Upper lobe of left lung (tissue), 4 donors: ENCODE results near the gene TEX35.

Experiments
- EP300 ChIP-seq, 4 donors: sonication (generic); formaldehyde crosslinking; IDR thresholded peaks; one replicate each; pipeline ENCODE4 v1.5.1; 2017; ENCODE audit warnings: antibody characterized with exemption in 4 of 4, control low read depth in 2 of 4
- TF ChIP-seq, protein P1 (sequence below), 6 experiments: fragments of 450-650 bp in 4 of 6; fragments of 200-600 bp in 2 of 6; sonication (generic) in 2 of 6; IDR thresholded peaks; one replicate each; pipeline ENCODE4 v1.5.1; 2016 to 2019; ENCODE audit warnings: antibody characterized with exemption in 6 of 6

DNA sequence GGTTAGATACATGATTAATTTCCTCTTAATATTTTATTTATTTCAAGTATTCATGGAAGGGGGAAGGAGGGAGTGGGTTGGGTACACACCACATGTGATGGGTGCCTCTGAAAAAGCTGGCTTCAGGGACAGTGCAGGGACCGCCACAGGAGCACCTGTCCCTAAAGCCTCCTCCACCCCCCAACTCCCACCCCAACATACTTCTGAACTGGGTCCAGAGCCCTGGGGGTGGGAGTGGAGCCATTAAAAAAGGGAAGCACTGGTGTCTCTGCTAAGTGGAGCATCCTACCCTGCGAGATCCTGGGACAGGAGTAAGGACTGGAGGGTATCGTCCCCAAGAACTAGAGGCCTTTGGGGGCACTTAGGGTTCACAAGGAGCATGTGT is 10.6 kb upstream of the TEX35 start:
- TF ChIP-seq, protein P1, sequence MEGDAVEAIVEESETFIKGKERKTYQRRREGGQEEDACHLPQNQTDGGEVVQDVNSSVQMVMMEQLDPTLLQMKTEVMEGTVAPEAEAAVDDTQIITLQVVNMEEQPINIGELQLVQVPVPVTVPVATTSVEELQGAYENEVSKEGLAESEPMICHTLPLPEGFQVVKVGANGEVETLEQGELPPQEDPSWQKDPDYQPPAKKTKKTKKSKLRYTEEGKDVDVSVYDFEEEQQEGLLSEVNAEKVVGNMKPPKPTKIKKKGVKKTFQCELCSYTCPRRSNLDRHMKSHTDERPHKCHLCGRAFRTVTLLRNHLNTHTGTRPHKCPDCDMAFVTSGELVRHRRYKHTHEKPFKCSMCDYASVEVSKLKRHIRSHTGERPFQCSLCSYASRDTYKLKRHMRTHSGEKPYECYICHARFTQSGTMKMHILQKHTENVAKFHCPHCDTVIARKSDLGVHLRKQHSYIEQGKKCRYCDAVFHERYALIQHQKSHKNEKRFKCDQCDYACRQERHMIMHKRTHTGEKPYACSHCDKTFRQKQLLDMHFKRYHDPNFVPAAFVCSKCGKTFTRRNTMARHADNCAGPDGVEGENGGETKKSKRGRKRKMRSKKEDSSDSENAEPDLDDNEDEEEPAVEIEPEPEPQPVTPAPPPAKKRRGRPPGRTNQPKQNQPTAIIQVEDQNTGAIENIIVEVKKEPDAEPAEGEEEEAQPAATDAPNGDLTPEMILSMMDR (IDR thresholded peaks at IDR 0.05): no peak
- no peak for TF ChIP-seq EP300 (IDR thresholded peaks at IDR 0.05)
